Amniotic epithelial cell (primary cell): ENCODE results near the gene USP49.

Source experiments
- DNase-seq: peaks from one replicate; pipeline ENCODE4 v3.0.0-alpha.2; 2010; ENCODE audit warnings: low read depth

The USP49 gene

GRCh38 chr6:41779788-41780550 lies 115.2 kb downstream of the USP49 start, which contains the start of gene FRS3:
TSS of gene FRS3 (minus strand) at chr6:41779900. CDS start at chr6:41776987, 2,913 bp downstream.
- DNase-seq = peak; percentile 88

DNA sequence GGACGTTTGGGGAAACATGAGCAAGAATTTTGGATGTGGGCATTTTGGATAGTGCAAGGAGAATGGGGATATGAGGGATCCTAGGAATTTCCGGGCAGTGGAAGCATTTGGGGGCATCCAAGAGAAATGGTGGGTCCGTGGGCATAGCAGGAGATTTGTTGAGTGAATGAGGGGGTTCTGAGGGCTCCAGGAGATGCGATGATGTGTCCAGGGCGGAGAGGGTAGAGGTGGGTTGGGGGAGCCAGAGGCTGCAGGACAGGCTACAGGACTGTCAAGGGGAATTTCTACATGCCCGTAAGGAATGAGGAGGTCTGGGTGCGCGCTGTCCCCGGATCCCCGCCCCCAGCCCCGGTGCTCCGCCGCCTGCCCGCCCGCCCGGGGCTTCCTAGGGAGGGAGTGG lies 115.8 kb downstream of the USP49 start:
- DNase-seq = no peak

- DNase-seq = no peak
Measured at GRCh38 chr6:41778895-41779294, 116.3 kb downstream of the USP49 start.

DNA sequence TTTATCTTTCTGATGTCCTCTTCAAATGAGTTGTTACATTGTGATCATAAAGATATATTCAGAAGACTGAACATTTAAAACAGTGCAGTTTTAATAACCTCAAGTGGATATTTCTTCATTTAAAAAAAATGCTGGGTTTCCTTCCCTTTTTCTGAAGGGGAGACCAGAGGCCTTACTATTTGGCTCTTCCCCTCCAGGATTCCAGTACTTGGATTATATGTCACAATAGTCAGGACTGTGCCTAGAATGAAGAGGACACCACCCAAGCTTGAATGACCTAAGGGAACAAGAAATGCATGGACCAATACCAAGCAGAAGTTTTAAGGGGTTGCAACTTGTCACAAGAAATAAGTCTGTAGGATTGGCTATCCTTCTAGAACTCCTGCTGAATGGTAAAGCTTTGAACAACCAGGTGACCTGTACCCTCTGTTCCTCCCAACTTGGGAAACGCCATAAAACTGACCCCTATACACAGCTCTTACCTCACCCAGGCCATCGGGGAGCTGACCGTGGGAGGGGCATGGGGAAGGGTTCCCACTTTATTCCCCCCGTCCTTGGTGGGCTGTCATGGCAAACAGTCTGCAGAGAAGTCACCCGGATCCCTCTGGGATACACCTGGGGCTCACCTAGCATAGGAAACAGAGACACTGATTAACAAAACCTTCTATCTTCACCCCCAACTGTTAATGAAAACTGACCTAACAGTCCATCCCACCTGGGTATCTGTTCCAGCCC lies 117.5 kb downstream of the USP49 start:
- DNase-seq = no peak

DNA sequence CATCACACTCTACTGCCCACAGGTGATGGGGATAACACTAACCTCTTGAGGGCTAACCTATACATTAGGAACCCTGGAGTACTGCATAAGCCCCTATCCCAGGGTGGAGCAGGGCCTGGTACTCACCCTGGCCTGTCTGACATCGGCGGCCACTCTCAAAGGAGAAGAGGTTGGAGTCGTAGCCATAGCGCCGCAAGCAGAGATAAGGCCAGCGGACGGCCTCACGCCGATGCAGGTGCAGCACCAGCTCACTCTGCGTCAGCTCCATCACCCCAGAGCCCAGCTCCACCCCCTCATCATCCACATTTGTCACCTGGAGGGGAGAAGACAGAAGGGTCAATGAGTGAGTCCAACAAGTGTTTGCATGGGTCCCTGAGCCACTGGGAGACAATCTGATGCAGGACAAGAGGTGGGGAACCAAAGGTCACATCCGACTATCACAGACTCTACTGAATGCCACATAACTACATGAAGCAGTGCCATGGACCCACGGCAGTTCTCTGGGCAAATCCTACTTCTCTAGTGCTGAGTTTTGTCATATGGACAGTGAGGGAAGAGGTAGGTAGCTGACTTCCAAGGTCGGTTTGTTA lies 119.8 kb downstream of the USP49 start:
- DNase-seq = no peak

GRCh38 chr6:41774841-41775240 lies 120.3 kb downstream of the USP49 start:
- DNase-seq = no peak

GRCh38 chr6:41771058-41771983 lies 123.9 kb downstream of the USP49 start:
- DNase-seq = no peak

- no peak for DNase-seq
Measured at GRCh38 chr6:41770381-41771057, 124.7 kb downstream of the USP49 start.

DNA sequence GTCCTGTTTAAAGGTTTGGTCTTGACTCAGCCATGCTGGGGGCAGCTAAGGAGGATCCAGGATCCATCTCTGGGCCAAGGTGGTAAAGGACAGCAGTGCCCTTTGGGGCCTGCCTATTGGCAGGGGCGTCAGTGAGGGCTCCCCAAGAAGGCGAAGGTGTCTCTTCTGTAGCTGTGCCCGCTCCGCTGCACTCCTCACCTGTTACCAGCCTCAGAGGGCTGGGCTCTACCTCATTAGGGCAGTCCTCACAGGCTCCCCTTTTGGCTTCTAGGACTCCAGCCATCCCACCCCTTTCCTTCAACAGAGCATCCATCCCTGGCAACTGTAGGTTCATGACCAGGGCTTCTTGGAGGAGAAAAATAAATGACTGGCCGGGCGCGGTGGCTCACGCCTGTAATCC lies 125.8 kb downstream of the USP49 start:
- no peak for DNase-seq

- DNase-seq = no peak
Measured at GRCh38 chr6:41768545-41769308, 126.4 kb downstream of the USP49 start.

DNA sequence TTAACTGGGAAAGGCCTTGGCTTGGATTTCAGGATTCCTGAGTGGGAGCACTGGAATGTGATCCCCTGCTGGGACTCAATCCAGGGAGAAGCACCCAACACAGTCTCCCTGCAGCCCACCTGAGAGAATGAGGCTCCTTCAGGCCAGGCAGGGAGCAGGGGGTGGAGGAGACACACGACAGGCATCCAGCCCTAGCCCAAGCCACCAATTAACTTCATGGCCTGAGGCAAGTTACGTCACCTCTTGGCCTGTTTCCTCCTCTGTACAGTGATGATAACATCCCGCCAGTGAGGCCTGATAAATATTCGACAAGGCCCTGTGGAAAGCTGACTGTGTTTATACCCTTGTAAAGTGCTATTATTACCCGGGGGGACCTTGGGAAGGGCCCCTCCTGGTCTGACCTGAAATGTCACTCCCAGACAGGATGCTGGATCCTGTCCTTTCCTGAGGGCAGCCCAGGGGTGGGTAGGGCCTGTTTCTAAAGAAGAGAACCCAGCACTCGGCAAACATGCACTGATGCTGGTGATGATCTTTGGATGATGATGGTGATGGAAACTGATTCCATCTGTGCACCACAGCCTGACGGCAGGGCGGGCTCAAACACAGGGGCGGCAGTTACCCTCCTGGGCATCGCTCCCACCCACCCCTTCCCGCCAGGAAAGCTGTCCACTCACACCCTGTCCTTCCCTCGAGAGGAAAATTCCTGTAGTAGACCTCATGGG lies 127.9 kb downstream of the USP49 start:
- DNase-seq = peak; percentile 75

GRCh38 chr6:41766043-41766664 lies 129.0 kb downstream of the USP49 start:
- peak; percentile 13 for DNase-seq

GRCh38 chr6:41763470-41763869 lies 131.7 kb downstream of the USP49 start:
- peak; percentile 21 for DNase-seq

- DNase-seq = no peak
Measured at GRCh38 chr6:41759905-41760579, 135.1 kb downstream of the USP49 start.

GRCh38 chr6:41759106-41759904 lies 135.9 kb downstream of the USP49 start:
- no peak for DNase-seq

DNA sequence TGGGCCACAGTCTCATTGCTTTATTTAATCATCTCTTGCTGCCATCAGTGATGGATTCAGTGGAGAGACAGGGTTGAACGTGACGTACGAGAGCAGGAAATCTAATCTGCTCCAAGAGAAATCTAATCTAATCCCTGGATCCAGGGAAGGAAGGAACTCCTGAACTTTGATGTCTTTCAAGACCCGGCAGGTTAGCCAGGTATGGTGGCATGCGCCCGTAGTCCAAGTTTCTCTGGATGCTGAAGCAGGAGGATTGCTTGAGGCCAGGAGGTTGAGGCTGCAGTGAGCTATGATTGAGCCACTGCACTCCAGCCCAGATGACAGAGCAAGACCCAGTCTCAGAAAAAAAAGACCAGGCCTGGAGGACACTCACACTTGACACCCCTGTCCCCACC lies 136.5 kb downstream of the USP49 start:
- no peak for DNase-seq

- peak; percentile 61 for DNase-seq
Measured at GRCh38 chr6:41757931-41758640, 137.1 kb downstream of the USP49 start.
